HG03097 (cell line): ENCODE data around the gene KNSTRN.
A peak's percentile ranks its signal among the peaks of the same experiment; 100 is the strongest.

Source experiments
- ATAC-seq: cut with Tn5 transposase; IDR thresholded peaks from one replicate; pipeline ENCODE4 v1.9.1; 2021; ENCODE audit not compliant: unreplicated experiment, low FRiP score

Gene KNSTRN, protein sequence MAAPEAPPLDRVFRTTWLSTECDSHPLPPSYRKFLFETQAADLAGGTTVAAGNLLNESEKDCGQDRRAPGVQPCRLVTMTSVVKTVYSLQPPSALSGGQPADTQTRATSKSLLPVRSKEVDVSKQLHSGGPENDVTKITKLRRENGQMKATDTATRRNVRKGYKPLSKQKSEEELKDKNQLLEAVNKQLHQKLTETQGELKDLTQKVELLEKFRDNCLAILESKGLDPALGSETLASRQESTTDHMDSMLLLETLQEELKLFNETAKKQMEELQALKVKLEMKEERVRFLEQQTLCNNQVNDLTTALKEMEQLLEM

DNA sequence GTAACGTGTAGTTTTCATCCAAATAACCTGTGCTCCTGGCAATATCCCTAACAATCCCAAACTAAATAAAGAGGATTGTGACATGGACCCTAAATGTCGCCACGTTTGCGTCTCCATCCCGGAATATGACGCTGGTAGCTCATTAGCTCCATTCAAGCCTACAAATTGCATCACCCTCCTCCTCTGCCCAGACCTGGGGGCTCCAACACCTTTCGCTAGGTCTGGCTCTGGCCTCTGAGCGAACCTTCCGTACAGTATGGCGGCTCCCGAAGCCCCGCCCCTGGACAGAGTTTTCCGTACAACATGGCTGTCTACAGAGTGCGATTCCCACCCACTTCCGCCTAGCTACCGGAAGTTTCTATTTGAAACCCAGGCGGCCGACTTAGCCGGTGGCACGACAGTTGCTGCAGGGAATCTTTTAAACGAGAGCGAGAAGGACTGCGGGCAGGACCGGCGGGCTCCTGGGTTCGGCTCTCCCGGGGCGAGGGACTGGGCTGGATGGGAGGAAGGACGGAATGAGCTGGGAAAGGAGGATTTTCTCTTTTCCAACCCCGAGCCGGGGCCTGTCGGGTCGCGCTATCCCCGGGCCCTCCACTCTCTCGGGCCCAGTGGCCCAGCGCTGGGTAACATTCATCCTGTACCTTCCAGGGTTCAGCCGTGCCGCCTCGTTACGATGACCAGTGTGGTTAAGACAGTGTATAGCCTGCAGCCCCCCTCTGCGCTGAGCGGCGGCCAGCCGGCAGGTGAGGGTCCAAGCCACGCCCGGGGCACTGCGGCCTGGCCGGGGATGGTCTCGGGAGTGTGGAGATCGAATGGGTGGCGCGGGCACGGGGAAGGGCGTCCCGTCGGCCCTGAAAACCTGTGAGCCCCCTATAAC lies at the start of gene KNSTRN:
TSS of gene KNSTRN (plus strand) at position 142 of the 877 bp plus-strand sequence. CDS start at position 257, 115 bp downstream.
- peak; percentile 84 for ATAC-seq

DNA sequence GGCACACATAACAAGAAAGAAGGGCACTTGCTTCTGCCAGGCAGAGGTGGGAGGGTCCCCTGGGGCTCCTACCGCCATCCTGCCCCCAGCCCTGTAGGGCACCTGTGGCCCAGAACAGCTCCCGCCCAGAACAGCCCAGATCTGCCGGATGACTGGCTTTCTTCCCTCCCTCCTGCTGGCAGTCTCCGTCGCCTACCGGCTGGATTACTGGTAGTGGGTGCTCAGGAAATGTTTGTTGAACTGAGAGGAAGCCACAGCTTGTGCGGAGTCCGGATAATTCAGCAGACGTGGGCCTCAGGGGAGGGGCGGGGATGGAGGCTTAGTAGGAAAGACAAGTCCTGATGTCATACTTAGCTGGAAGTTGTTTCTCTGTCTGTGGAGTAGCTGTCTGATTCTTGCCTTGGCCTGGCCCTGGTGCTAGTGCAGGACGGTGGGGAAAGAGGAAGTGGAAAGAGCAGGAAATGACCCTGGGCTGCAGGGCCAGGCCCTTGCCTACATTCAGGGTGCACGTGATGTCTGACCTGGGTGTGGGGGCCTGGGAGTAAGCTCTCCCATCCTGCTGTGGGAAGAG lies 48.5 kb upstream of the KNSTRN start:
- no peak for ATAC-seq

DNA sequence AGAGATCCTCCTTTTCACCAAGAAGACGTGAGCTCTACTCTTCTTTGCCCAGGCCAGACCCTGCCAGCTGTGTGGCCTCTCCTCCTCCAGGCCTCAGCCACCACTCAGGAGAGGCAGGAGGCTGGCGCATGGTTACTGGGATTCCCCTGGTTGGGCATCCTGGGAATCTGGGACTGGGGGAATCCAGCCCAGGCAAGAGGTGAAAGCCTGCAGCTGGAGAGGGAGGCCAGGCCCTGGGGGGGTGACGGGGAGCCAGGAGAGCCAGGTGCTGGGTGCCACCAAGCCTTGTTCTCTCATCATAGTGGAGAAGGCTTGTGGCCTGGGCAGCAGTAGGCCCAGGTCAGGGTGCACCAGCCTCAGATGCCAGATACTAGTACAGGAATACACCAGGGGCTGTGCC lies 48.0 kb upstream of the KNSTRN start:
- ATAC-seq, result no peak

- no peak for ATAC-seq
These were observed 47.4 kb upstream of the KNSTRN start for GRCh38 chr15:40334941-40335795.

GRCh38 chr15:40335938-40336743 lies 46.4 kb upstream of the KNSTRN start:
- no peak for ATAC-seq

DNA sequence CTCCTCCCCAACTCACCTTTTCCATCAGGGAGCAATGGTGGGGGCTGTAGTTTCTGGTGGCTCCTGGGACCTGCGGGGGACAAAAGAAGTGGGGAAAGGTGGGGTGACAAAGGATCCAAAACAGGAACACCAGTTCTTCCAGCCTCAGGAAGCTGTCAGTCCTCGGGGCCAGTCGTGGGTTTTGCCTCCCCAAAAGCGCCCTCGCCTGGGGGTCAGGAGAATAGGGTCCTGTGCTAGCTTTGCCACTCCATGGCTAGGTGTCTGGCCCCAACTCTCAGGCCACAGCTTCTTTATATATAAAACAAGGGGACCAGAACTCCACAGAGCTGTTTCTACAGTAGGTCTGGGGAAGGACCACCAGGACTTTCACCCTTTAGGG lies 45.8 kb upstream of the KNSTRN start:
- no peak for ATAC-seq

DNA sequence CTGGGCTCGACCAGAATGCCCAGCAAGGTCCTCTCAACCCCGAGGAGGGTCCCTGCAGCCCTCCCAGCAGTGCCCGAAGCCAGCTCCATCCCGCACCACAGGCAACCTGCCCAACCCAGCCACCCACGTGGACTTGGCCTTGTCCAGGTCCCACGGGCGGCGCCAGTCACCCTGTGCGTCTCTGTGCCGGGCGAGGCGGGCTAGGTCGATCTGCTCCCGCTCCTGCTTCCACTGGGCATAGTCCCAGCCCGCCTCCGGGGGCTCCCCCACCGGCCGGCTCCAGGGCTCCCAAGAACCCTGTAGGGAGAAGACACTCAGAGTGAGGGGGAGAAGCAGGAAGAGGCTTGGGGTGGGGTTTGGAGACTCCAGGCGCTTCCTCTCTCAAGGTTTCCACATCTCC lies 44.9 kb upstream of the KNSTRN start:
- ATAC-seq, result no peak

DNA sequence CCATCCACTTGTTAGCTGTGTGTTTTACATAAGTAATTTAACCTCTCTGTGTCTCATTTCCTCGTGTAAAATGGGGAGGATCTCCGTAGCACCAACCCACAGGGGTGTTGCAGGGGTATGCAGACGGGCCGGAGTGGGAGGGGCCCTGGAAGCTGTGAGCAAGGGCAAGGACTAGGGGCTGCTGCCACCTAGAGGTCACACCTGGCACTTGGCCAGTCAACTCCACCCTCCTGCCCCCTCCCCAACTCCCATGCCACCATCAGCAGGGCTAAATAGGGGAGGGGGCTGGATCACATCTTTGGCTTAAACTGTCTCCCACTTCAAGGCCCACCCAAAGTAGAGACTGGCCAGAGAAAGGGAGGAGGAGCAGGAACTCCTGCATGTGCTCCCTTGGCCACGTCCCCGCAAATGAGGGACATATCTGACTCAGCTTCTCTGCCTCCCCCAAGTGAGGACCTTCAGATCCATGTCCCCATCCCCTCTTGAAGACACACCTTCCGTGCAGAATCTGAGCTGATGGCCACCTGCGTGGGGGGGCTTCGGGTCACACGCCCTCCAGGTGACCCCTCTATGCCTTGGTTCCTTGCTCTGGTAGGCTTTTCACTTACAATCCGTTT lies 44.4 kb upstream of the KNSTRN start:
- ATAC-seq, result no peak

DNA sequence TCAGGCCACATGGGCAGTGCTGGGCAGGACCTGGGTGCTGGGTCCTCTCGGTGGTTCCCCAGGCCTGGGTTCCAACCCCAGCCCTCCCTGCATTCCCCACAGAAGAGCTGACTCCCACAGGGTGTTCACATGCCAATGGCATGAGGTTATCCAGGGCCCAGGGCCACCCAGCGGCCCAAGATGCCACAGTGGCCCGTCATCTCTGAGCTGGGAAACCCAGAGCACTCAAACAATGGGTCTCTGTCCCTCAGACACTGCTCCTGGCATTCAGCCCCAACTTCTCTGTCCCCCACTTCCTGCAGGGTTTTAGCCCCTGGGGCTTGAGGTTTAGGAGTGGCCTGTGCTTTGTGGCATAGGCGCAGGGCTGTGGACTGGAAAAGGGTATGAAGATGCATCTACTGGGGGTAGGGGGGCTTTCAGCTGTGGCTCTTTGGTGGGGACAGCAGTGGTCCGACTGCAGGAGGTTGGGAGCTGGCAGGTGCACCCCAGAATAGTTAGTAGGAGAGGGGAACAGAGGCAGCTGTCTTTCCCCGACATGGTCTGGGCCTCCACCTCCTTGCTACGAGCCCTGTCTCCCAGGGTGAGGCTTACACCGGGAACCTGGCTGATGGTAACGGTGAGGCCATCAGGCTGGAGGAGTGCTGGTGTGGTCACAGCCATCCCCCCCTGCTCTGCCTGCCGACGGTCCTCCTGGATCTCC lies 43.5 kb upstream of the KNSTRN start:
- no peak for ATAC-seq

GRCh38 chr15:40339621-40339945 lies 42.9 kb upstream of the KNSTRN start:
- ATAC-seq, result no peak

DNA sequence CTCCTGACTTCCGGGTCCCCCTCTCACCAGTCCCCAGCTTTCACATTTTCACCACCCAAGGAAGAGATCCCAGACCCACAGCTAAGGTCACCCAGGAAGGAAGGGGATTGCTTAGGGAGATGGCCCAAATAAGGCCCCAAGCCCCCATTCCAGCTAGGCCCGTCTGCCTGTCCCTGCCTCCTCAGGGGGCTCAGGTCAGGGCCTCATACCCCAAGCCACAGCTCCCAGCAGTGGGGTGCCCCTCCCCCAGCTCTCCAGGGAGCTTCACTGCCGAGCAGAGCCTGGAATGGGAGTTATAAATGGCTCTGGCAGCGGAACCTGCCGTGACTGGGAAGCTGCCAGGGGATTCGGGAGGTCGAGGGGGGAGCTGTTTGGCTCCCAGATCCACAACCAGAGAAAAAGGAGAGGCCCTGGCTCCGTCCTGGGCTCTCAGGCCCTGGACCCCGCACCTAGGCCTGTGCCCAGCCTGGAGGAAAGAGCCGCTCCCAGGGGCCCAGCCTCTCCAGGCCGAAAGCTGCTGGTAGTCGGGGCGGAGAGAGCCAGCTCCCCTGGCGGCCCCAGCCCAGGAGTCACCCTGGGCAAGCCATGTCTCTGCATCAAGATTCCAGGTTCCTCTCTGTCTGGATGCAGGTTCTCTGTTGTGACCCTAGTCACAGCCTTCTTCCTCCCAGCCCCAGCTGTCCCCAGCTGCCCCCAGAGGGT lies 42.3 kb upstream of the KNSTRN start:
- no peak for ATAC-seq

- no peak for ATAC-seq
These were observed 41.7 kb upstream of the KNSTRN start, which contains the start of gene CCDC9B for GRCh38 chr15:40340740-40341400. TSS of gene CCDC9B (minus strand) at chr15:40340939. CDS start at chr15:40340819, 120 bp downstream.

GRCh38 chr15:40342416-40343320 lies 39.9 kb upstream of the KNSTRN start:
- ATAC-seq, result no peak

DNA sequence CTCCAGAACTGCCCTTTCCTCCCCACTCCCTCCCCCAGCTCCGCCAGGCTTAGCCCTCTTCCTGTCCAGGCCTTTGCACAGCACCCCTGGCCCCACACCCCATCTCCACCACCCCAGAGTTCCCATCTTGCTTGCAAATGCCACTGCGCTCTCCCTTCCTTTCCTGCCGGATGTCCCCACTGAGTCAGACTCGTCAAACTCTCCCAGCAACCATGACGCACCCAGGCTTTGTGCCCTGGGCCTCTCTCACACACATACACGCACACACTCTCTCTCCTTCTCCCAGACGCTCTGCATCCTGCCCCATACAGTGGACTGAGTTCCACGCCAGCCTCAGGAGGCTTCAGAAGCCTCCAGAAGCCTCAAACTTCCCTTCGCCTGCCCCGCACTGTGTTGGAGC lies 39.0 kb upstream of the KNSTRN start:
- ATAC-seq, result no peak

DNA sequence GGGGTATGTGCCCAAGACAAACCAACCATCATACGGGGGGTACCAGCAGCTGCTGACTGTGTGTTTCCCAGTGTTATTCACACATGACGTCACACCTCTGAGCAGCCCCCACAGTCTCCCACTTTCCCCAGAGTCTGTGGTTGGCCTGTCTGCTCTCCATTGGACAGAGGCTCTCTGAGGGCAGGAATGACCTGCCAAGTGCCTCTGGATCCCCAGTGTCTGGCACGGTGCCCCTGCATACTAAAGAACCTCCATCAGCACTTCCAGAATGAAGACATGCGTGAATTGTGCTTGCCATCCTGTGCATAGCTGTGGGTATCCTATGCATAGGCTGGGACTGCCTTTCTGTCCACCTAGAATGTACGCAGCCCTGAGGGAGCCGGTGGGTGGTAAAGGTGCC lies 38.3 kb upstream of the KNSTRN start:
- ATAC-seq, result no peak

DNA sequence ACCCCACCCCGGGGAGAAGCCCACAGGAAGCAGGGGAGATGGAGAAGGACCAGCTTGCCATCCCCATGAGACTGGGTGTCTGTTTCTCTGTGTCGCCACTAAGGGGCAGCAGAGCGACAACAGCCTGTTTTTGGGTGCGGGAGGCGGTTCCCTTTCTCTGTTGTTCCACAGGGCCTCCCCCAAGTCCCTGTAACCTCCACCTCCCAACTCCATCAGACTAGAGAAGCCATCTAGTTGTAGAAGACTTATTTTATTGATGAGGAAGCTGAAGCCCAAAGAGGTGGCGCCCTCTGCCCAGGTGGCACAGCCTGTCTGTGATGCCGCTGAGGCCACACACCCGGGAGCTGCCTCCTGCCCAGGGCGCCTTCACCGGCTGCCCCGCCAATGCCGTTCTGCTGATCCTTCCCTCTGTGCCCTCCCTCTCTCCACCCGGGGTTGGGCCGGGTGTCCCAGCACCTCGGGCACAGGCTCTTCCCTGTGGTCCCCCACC lies 37.8 kb upstream of the KNSTRN start:
- ATAC-seq, result no peak
